HCT116 (cell line): ENCODE results near the gene IFT25. TPM values are rescaled to one million over a fixed set of nuclear protein-coding genes. Genes with fewer than 3 reads are reported as not detected.

Experiments used
- ATAC-seq: fragments of 200-7000 bp; cut with Tn5 transposase; 2 replicates; pipeline ENCODE4 v1.9.1; 2020; ENCODE audit warnings: mild to moderate bottlenecking, moderate library complexity
- BruUV-seq: library from RNA; stranded (reverse); fragments of 400-500 nt; replicated peaks from 2 replicates; lab custom pipeline; 2021; lab: Mats Ljungman, UMichigan
- CTCF ChIA-PET: fragments of 300-600 bp; sonication (Branson Sonifier 250); formaldehyde crosslinking; loops from one replicate; lab custom pipeline; 2021; ENCODE audit warnings: antibody characterized with exemption; lab: Charles Lee
- POLR2A ChIA-PET: fragments of 300-600, 350-600 bp; sonication (Branson Sonifier 250); formaldehyde crosslinking; loops from one replicate; lab custom pipeline; 2021; ENCODE audit warnings: antibody characterized with exemption; lab: Charles Lee
- RAD21 ChIA-PET, 2 experiments: fragments of 300-600 bp; sonication (Branson Sonifier 250); formaldehyde crosslinking; loops; one replicate each; lab custom pipeline; 2023; ENCODE audit warnings: low total read pairs in 2 of 2; ENCODE audit not compliant: uncharacterized antibody in 2 of 2, unreplicated experiment in 2 of 2, low non-redundant PET in 1 of 2; lab: Charles Lee
- DNase-seq: peaks from one replicate; pipeline ENCODE4 v3.0.0-alpha.2; 2010; ENCODE audit warnings: low read depth, low spot score
- H2AFZ ChIP-seq: fragments of 200-600 bp; shearing (Covaris generic), sonication (generic); 2 replicates; pipeline ENCODE4 v1.6.1; 2017; ENCODE audit warnings: low read depth, mixed run types, mixed read lengths, antibody characterized with exemption, low read length; ENCODE audit not compliant: poor library complexity, severe bottlenecking
- H3K27ac ChIP-seq: 2 replicates; pipeline ENCODE4 v1.5.1; 2012; ENCODE audit warnings: low read depth, low read length
- H3K27me3 ChIP-seq: fragments of 200-600 bp; sonication (generic); 2 replicates; pipeline ENCODE4 v1.6.1; 2016; ENCODE audit warnings: mixed run types, low read length, mixed read lengths; ENCODE audit not compliant: insufficient read depth
- H3K36me3 ChIP-seq, 2 experiments: fragments of 200-500 bp in 1 of 2; fragments of 200-600 bp in 1 of 2; sonication (Bioruptor generic) in 1 of 2; sonication (generic) in 1 of 2; 2 replicates each; pipeline versions ENCODE4 v1.5.1 to v1.6.1; 2014 to 2016; ENCODE audit warnings: low read length in 2 of 2, inconsistent platforms in 1 of 2, mixed read lengths in 1 of 2, mixed run types in 1 of 2; ENCODE audit not compliant: insufficient read depth in 2 of 2, control insufficient read depth in 1 of 2
- H3K4me1 ChIP-seq, 2 experiments: fragments of 200-600 bp in 1 of 2; sonication (generic) in 1 of 2; 2 replicates each; pipeline versions ENCODE4 v1.5.1 to v1.6.1; 2012 to 2017; ENCODE audit warnings: low read length in 2 of 2, inconsistent platforms in 1 of 2, mild to moderate bottlenecking in 1 of 2, mixed read lengths in 1 of 2, mixed run types in 1 of 2, moderate library complexity in 1 of 2; ENCODE audit not compliant: insufficient read depth in 2 of 2, control insufficient read depth in 1 of 2
- H3K4me2 ChIP-seq: fragments of 200-600 bp; sonication (generic); 2 replicates; pipeline ENCODE4 v1.6.1; 2017; ENCODE audit warnings: mixed run types, low read length, mixed read lengths
- H3K4me3 ChIP-seq, 2 experiments: fragments of 200-600 bp in 1 of 2; sonication (generic) in 1 of 2; replicated peaks in 1 of 2; 2 replicates each; pipeline ENCODE4 v1.5.1; 2011 to 2016; ENCODE audit warnings: low read length in 2 of 2, control low read depth in 1 of 2, low read depth in 1 of 2, mild to moderate bottlenecking in 1 of 2, mixed read lengths in 1 of 2, mixed run types in 1 of 2
- H3K79me2 ChIP-seq: fragments of 200-600 bp; sonication (generic); 2 replicates; pipeline ENCODE4 v1.6.1; 2017; ENCODE audit warnings: mild to moderate bottlenecking, mixed run types, low read length, moderate library complexity, mixed read lengths; ENCODE audit not compliant: insufficient read depth
- H3K9ac ChIP-seq: fragments of 200-600 bp; sonication (generic); 2 replicates; pipeline ENCODE4 v1.6.1; 2016; ENCODE audit warnings: low read length, mixed read lengths
- H3K9me2 ChIP-seq: fragments of 200-600 bp; sonication (generic), shearing (Covaris generic); 2 replicates; pipeline ENCODE4 v1.6.1; 2017; ENCODE audit warnings: mixed run types, mild to moderate bottlenecking, moderate library complexity; ENCODE audit not compliant: insufficient read depth
- H3K9me3 ChIP-seq, 2 experiments: fragments of 200-500 bp in 1 of 2; fragments of 200-600 bp in 1 of 2; sonication (Bioruptor generic) in 1 of 2; sonication (generic) in 1 of 2; 2 replicates each; pipeline ENCODE4 v1.6.1; 2014 to 2017; ENCODE audit warnings: low read length in 2 of 2, mixed read lengths in 2 of 2, inconsistent platforms in 1 of 2, low read depth in 1 of 2, mild to moderate bottlenecking in 1 of 2, mixed run types in 1 of 2, moderate library complexity in 1 of 2; ENCODE audit not compliant: control insufficient read depth in 1 of 2, insufficient read depth in 1 of 2
- H4K20me1 ChIP-seq: fragments of 200-600 bp; sonication (generic), shearing (Covaris generic); 2 replicates; pipeline ENCODE4 v1.6.1; 2017; ENCODE audit warnings: mixed run types, mild to moderate bottlenecking, moderate library complexity; ENCODE audit not compliant: insufficient read depth
- CBX3 ChIP-seq: IDR thresholded peaks from 2 replicates; pipeline ENCODE4 v1.6.1; 2012; ENCODE audit warnings: low read depth
- CEBPB ChIP-seq: IDR thresholded peaks from 2 replicates; pipeline ENCODE4 v1.6.1; 2012; ENCODE audit warnings: low read depth
- EZH2 ChIP-seq: fragments of 200-600 bp; sonication (generic); IDR thresholded peaks from 2 replicates; pipeline ENCODE4 v1.6.1; 2017; ENCODE audit warnings: antibody characterized with exemption, mixed run types
- FOSL1 ChIP-seq: IDR thresholded peaks from 2 replicates; pipeline ENCODE4 v1.6.1; 2012; ENCODE audit warnings: low read depth
- JUND ChIP-seq: IDR thresholded peaks from 2 replicates; pipeline ENCODE4 v1.6.1; 2012
- POLR2A ChIP-seq: IDR thresholded peaks from 2 replicates; pipeline ENCODE4 v1.7.0; 2011; ENCODE audit warnings: borderline replicate concordance; ENCODE audit not compliant: insufficient read depth, insufficient read length; ENCODE audit errors: extremely low read depth
- POLR2AphosphoS5 ChIP-seq: IDR thresholded peaks from 2 replicates; pipeline ENCODE4 v1.6.1; 2011; ENCODE audit warnings: mild to moderate bottlenecking, low read depth, low read length, moderate library complexity
- RAD21 ChIP-seq: IDR thresholded peaks from 2 replicates; pipeline ENCODE4 v1.6.1; 2012; ENCODE audit warnings: low read depth, mild to moderate bottlenecking
- SIN3A ChIP-seq: IDR thresholded peaks from 2 replicates; pipeline ENCODE4 v1.6.1; 2012; ENCODE audit warnings: low read depth
- SP1 ChIP-seq: IDR thresholded peaks from 2 replicates; pipeline ENCODE4 v1.6.1; 2012; ENCODE audit warnings: low read depth
- SRF ChIP-seq: IDR thresholded peaks from 2 replicates; pipeline ENCODE4 v1.6.1; 2012; ENCODE audit warnings: low read depth
- YY1 ChIP-seq: IDR thresholded peaks from 2 replicates; pipeline ENCODE4 v1.6.1; 2011; ENCODE audit warnings: low read length, low read depth, moderate library complexity, mild to moderate bottlenecking; ENCODE audit not compliant: insufficient replicate concordance; ENCODE audit errors: extremely low read depth
- ZFX ChIP-seq: fragments of 450-650 bp; IDR thresholded peaks from 2 replicates; pipeline ENCODE4 v1.6.1; 2017
- intact Hi-C: fragments of 100-400 bp; cut with micrococcal nuclease; formaldehyde crosslinking; loops from 2 replicates; pipeline ENCODE4 v1.10.0; 2022
- total RNA-seq: library from RNA; stranded (reverse); gene quantifications from one replicate; pipeline ENCODE4 v1.2.1, GENCODE V29; 2021; ENCODE audit not compliant: unreplicated experiment
- TF ChIP-seq, protein P1 (sequence below): IDR thresholded peaks from 2 replicates; pipeline ENCODE4 v1.6.1; 2012
- TF ChIP-seq, protein P2 (sequence below): IDR thresholded peaks from 2 replicates; pipeline ENCODE4 v1.6.1; 2011; ENCODE audit warnings: mild to moderate bottlenecking, low read length, moderate library complexity; ENCODE audit not compliant: insufficient replicate concordance; ENCODE audit errors: extremely low read depth
- TF ChIP-seq, protein P3 (sequence below): IDR thresholded peaks from 2 replicates; pipeline ENCODE4 v1.6.1; 2012; ENCODE audit warnings: low read depth

IFT25 gene
- total RNA-seq, 1 experiment from 2014 or later: 45.1 TPM

DNA sequence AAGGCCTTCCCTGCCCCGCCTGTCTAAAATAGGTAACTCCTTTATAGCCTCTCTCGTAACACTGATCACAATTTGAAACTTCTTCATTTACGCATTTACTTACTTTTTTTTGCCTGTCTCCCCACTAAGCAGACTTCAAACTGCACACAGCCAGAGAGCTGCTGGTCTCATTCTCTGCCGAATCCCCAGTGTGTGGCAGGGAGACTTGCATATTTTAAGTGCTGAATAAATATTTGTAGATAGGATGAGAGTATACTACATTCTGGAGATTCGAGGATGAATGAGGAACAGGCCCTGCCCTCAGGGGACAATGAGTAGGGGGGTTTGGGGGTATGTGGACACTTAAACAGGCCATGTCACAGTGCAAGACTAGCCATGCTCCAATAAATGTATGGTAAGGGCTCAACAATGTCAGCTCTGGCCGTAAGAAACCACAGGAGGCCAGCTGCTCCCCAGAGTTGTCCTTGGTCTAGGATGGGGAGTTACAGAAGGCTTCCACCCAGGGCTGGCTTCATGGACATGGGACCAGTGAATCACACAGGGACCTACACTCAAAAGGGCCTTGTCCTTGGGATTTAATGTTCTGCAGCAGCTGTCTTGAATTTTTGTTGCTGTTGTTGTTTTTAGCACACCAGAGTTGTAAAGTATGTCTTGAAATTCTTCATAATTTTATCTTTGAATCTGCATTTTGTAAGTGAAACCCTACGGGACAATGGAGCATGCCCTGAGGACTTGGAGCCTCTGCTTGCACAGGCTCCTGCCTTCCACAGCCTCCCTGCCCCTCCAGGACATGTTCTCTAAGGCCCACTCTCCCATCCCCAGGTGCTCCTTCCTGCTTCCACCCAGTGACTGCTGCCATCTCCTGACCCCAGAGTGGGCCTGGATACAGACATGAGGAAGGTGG lies 43.0 kb downstream of the IFT25 start:
- BruUV-seq: no TSS peak
- H3K9me2 ChIP-seq: no peaks in the 10 kb centered on the region
- H3K79me2 ChIP-seq: no peaks in the 10 kb centered on the region
- no peak overlapping the region for H2AFZ ChIP-seq
- H3K9me3 ChIP-seq: no peaks in the 10 kb centered on the region
- CTCF ChIA-PET: no interaction called here
- RAD21 ChIA-PET: no interaction called here
- H3K36me3 ChIP-seq: no peaks in the 10 kb centered on the region
- no peak overlapping the region for H3K27ac ChIP-seq
- no peaks in the 10 kb centered on the region for H4K20me1 ChIP-seq
- H3K27me3 ChIP-seq: no peaks in the 10 kb centered on the region
- intact Hi-C loops: no loop called here
- H3K9ac ChIP-seq: no peak overlapping the region
- H3K4me2 ChIP-seq: no peak overlapping the region
- TF ChIP-seq, protein P1, sequence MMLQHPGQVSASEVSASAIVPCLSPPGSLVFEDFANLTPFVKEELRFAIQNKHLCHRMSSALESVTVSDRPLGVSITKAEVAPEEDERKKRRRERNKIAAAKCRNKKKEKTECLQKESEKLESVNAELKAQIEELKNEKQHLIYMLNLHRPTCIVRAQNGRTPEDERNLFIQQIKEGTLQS: no peak
- no peak for TF ChIP-seq CEBPB
- TF ChIP-seq FOSL1: no peak
- TF ChIP-seq, protein P2, sequence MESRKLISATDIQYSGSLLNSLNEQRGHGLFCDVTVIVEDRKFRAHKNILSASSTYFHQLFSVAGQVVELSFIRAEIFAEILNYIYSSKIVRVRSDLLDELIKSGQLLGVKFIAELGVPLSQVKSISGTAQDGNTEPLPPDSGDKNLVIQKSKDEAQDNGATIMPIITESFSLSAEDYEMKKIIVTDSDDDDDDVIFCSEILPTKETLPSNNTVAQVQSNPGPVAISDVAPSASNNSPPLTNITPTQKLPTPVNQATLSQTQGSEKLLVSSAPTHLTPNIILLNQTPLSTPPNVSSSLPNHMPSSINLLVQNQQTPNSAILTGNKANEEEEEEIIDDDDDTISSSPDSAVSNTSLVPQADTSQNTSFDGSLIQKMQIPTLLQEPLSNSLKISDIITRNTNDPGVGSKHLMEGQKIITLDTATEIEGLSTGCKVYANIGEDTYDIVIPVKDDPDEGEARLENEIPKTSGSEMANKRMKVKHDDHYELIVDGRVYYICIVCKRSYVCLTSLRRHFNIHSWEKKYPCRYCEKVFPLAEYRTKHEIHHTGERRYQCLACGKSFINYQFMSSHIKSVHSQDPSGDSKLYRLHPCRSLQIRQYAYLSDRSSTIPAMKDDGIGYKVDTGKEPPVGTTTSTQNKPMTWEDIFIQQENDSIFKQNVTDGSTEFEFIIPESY: no peak
- TF ChIP-seq, protein P3, sequence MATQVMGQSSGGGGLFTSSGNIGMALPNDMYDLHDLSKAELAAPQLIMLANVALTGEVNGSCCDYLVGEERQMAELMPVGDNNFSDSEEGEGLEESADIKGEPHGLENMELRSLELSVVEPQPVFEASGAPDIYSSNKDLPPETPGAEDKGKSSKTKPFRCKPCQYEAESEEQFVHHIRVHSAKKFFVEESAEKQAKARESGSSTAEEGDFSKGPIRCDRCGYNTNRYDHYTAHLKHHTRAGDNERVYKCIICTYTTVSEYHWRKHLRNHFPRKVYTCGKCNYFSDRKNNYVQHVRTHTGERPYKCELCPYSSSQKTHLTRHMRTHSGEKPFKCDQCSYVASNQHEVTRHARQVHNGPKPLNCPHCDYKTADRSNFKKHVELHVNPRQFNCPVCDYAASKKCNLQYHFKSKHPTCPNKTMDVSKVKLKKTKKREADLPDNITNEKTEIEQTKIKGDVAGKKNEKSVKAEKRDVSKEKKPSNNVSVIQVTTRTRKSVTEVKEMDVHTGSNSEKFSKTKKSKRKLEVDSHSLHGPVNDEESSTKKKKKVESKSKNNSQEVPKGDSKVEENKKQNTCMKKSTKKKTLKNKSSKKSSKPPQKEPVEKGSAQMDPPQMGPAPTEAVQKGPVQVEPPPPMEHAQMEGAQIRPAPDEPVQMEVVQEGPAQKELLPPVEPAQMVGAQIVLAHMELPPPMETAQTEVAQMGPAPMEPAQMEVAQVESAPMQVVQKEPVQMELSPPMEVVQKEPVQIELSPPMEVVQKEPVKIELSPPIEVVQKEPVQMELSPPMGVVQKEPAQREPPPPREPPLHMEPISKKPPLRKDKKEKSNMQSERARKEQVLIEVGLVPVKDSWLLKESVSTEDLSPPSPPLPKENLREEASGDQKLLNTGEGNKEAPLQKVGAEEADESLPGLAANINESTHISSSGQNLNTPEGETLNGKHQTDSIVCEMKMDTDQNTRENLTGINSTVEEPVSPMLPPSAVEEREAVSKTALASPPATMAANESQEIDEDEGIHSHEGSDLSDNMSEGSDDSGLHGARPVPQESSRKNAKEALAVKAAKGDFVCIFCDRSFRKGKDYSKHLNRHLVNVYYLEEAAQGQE: no peak
- no peak for TF ChIP-seq YY1
- TF ChIP-seq CBX3: no peak
- no peak for TF ChIP-seq SIN3A
- TF ChIP-seq POLR2AphosphoS5: no peak
- no peak for TF ChIP-seq POLR2A
- no peak for TF ChIP-seq SP1
- TF ChIP-seq RAD21: no peak
- TF ChIP-seq JUND: no peak
- TF ChIP-seq SRF: no peak
- TF ChIP-seq ZFX: no peak
- TF ChIP-seq EZH2: no peak
- no peak overlapping the region for H3K4me3 ChIP-seq
- peaks cover 0 to 4% of the 10 kb centered on the region in 2 experiments; a peak in 1 of 4 replicates for H3K4me1 ChIP-seq
- ATAC-seq (no peak), DNase-seq (no peak)
- POLR2A ChIA-PET: no interaction called here
